GM12892 (cell line): ENCODE data around the gene LCP2.

Experiments
- POLR2A ChIP-seq: IDR thresholded peaks from 2 replicates; pipeline ENCODE4 v1.6.1; 2011; ENCODE audit warnings: low read depth, low read length, control low read depth
- POLR2AphosphoS5 ChIP-seq: IDR thresholded peaks from 2 replicates; pipeline ENCODE4 v1.6.1; 2011; ENCODE audit warnings: low read depth, low read length, control low read depth
- TAF1 ChIP-seq: IDR thresholded peaks from 2 replicates; pipeline ENCODE4 v1.6.1; 2011; ENCODE audit warnings: low read depth, mild to moderate bottlenecking, control low read depth, low read length, borderline replicate concordance

DNA sequence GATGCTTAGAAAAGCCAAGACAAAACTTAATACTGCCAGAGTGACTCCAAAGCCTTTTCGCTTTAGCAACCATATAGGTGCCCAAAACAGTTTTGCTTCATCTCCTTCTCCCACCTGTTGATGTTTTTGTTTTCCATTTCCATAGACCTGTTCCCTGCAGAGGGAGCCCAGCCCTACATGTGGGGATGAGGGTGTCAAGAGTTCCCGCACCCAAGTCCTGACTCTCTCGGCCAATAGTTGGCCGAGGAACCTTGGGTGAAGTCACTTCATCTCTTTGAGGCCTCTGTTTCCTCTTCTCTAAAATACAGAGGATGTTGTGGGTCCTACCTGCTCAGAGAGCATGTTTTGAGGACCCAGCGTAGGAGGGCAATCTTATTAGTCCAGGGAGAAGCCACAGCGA lies 38.5 kb upstream of the LCP2 start:
- TF ChIP-seq POLR2A (no peak), POLR2AphosphoS5 (no peak), TAF1 (no peak)
